GM23338 (cell line): ENCODE measurements around the gene AJUBA. TPM values are rescaled to one million over a fixed set of nuclear protein-coding genes. Genes with fewer than 3 reads are reported as not detected.
A peak's percentile ranks its signal among the peaks of the same experiment; 100 is the strongest.

Experiments
- ATAC-seq: fragments of 200-7000 bp; cut with Tn5 transposase; 3 replicates; pipeline ENCODE4 v1.9.1; 2020
- DNase-seq: peaks from one replicate; pipeline ENCODE4 v3.0.0-alpha.2; 2015; ENCODE audit warnings: low spot score
- H2AFZ ChIP-seq: fragments of 200-600 bp; sonication (generic); 2 replicates; pipeline ENCODE4 v1.8.0; 2016; ENCODE audit warnings: antibody characterized with exemption, mild to moderate bottlenecking, moderate library complexity
- H3F3A ChIP-seq: fragments of 200-600 bp; sonication (generic); replicated peaks from 2 replicates; pipeline ENCODE4 v1.8.0; 2017; ENCODE audit warnings: antibody characterized with exemption, mixed run types, low read depth
- H3K27ac ChIP-seq: fragments of 200-600 bp; sonication (generic); 2 replicates; pipeline ENCODE4 v1.6.1; 2016; ENCODE audit warnings: low read depth
- H3K27me3 ChIP-seq: fragments of 200-600 bp; sonication (generic); 2 replicates; pipeline ENCODE4 v1.8.0; 2016; ENCODE audit warnings: mild to moderate bottlenecking, mixed run types, moderate library complexity; ENCODE audit not compliant: insufficient read depth
- H3K36me3 ChIP-seq: fragments of 200-600 bp; sonication (generic); 2 replicates; pipeline ENCODE4 v1.8.0; 2016; ENCODE audit warnings: mild to moderate bottlenecking; ENCODE audit not compliant: insufficient read depth
- H3K4me1 ChIP-seq: fragments of 200-600 bp; sonication (generic); 2 replicates; pipeline ENCODE4 v1.8.0; 2016; ENCODE audit warnings: mild to moderate bottlenecking, moderate library complexity; ENCODE audit not compliant: insufficient read depth
- H3K4me2 ChIP-seq: fragments of 200-600 bp; sonication (generic); 2 replicates; pipeline ENCODE4 v1.7.1; 2017; ENCODE audit warnings: mixed run types
- H3K4me3 ChIP-seq: fragments of 200-600 bp; sonication (generic); 2 replicates; pipeline ENCODE4 v1.6.1; 2016; ENCODE audit warnings: mixed run types
- H3K79me2 ChIP-seq: fragments of 200-600 bp; sonication (generic); replicated peaks from 2 replicates; pipeline ENCODE4 v1.8.0; 2017; ENCODE audit warnings: mild to moderate bottlenecking; ENCODE audit not compliant: insufficient read depth
- H3K9me2 ChIP-seq: fragments of 200-600 bp; sonication (generic); 2 replicates; pipeline ENCODE4 v1.8.0; 2017; ENCODE audit not compliant: insufficient read depth
- H4K20me1 ChIP-seq: fragments of 200-600 bp; sonication (generic); replicated peaks from 2 replicates; pipeline ENCODE4 v1.8.0; 2017; ENCODE audit warnings: mild to moderate bottlenecking; ENCODE audit not compliant: insufficient read depth
- H3K27ac Mint-ChIP-seq: 2 replicates; pipeline ENCODE4 v1.8.0; 2020; ENCODE audit warnings: inconsistent platforms, mild to moderate bottlenecking, moderate library complexity, mixed read lengths
- H3K27me3 Mint-ChIP-seq: 3 replicates; pipeline ENCODE4 v1.8.0; 2022; ENCODE audit warnings: low read depth, mild to moderate bottlenecking, moderate library complexity, mixed read lengths, inconsistent platforms; ENCODE audit not compliant: insufficient read depth, poor library complexity
- H3K36me3 Mint-ChIP-seq: 3 replicates; pipeline ENCODE4 v1.8.0; 2021; ENCODE audit warnings: low read depth, mild to moderate bottlenecking, inconsistent platforms, moderate library complexity, mixed read lengths
- H3K4me1 Mint-ChIP-seq: 3 replicates; pipeline ENCODE4 v1.8.0; 2020; ENCODE audit warnings: mild to moderate bottlenecking, inconsistent platforms, mixed read lengths
- H3K4me3 Mint-ChIP-seq: 3 replicates; pipeline ENCODE4 v1.8.0; 2021; ENCODE audit warnings: moderate library complexity, mild to moderate bottlenecking, inconsistent platforms, mixed read lengths
- H3K9me3 Mint-ChIP-seq: 3 replicates; pipeline ENCODE4 v1.8.0; 2020; ENCODE audit warnings: moderate library complexity, mild to moderate bottlenecking, inconsistent platforms, mixed read lengths
- CREB1 ChIP-seq: fragments of 250-450 bp; sonication (Bioruptor Pico); IDR thresholded peaks from 2 replicates; pipeline ENCODE4 v1.5.0; 2020; ENCODE audit warnings: low read depth, mild to moderate bottlenecking, moderate library complexity
- CTCF ChIP-seq, 2 experiments: fragments of 200-600 bp in 1 of 2; sonication (generic) in 1 of 2; conservative IDR thresholded peaks; 2 replicates each; pipeline versions ENCODE4 v1.5.1 to v1.6.1; 2016 to 2017; ENCODE audit warnings: antibody characterized with exemption in 2 of 2, low read depth in 2 of 2, mild to moderate bottlenecking in 2 of 2, moderate library complexity in 1 of 2
- EZH2phosphoT487 ChIP-seq: fragments of 200-600 bp; sonication (generic); IDR thresholded peaks from one replicate; pipeline ENCODE4 v1.8.1; 2018; ENCODE audit warnings: antibody characterized with exemption; ENCODE audit not compliant: unreplicated experiment
- POLR2AphosphoS5 ChIP-seq: IDR thresholded peaks from 2 replicates; pipeline ENCODE4 v1.6.1; 2016; ENCODE audit warnings: antibody characterized with exemption, low read depth
- STAT1 ChIP-seq: IDR thresholded peaks from one replicate; pipeline ENCODE4 v1.6.1; 2016; ENCODE audit warnings: antibody characterized with exemption; ENCODE audit not compliant: unreplicated experiment
- long read RNA-seq: library from polyadenylated mRNA; unstranded; transcript quantifications from one replicate; pipeline ENCODE4 v2.0.0, GENCODE V29; 2020; ENCODE audit not compliant: unreplicated experiment
- polyA plus RNA-seq: library from polyadenylated mRNA; unstranded; fragments of >200 nt; fragmentation: Nextera tagmentation; extraction: Ambion mirVana; gene quantifications from 2 replicates; pipeline ENCODE4 v1.2.1, GENCODE V29; 2016
- total RNA-seq: library from RNA; depleted of rRNA; stranded (reverse); fragments of >200 nt; shearing (Covaris generic); gene quantifications from 2 replicates; pipeline ENCODE4 v1.2.3, GENCODE V29; 2014; rRNA removed
- TF ChIP-seq, protein P1 (sequence below): fragments of 250-450 bp; sonication (Bioruptor Pico); IDR thresholded peaks from 2 replicates; pipeline ENCODE4 v1.5.0; 2020; ENCODE audit warnings: mild to moderate bottlenecking, moderate library complexity

The AJUBA gene
- total RNA-seq (45.8 and 55.9 TPM in 2 replicates), polyA plus RNA-seq (11.8 and 12.5 TPM in 2 replicates)
- long read RNA-seq, full-length matches to known transcripts: 8 of 10 reads
- long read RNA-seq, partial matches to known transcripts: 0 of 10 reads
- long read RNA-seq, other reads (novel, unspliced or antisense): 2 of 10 reads

- Mint-ChIP-seq H3K4me3 (no peak within 1 kb of the TSS; the same call in 2 of the 3 replicates), H3K9me3 (peaks cover 14% of the 10 kb centered on the region; the same call in 2 of the 3 replicates), H3K27me3 (peaks cover 13% of the 10 kb centered on the region), H3K36me3 (peaks cover 36% of the 10 kb centered on the region), H3K27ac (no peak within 1 kb of the TSS), H3K4me1 (peaks cover 30% of the 10 kb centered on the region)
- Histone ChIP-seq H3K9me2 (no peaks in the 10 kb centered on the region), H3K4me2 (peak within 1 kb of the TSS; percentile 92), H4K20me1 (no peaks in the 10 kb centered on the region; the same call in none of the 2 replicates), H3K4me1 (peaks cover 31% of the 10 kb centered on the region), H3K4me3 (peak within 1 kb of the TSS; percentile 70), H2AFZ (peak within 1 kb of the TSS; percentile 8; the same call in 1 of the 2 replicates), H3K27me3 (peaks cover 19% of the 10 kb centered on the region), H3F3A (peaks cover 26% of the 10 kb centered on the region), H3K27ac (peak within 1 kb of the TSS; percentile 81; the same call in 1 of the 2 replicates), H3K79me2 (peaks cover 39% of the 10 kb centered on the region), H3K36me3 (no peaks in the 10 kb centered on the region)
- DNase-seq: peak; percentile 96
- TF ChIP-seq, protein P1, sequence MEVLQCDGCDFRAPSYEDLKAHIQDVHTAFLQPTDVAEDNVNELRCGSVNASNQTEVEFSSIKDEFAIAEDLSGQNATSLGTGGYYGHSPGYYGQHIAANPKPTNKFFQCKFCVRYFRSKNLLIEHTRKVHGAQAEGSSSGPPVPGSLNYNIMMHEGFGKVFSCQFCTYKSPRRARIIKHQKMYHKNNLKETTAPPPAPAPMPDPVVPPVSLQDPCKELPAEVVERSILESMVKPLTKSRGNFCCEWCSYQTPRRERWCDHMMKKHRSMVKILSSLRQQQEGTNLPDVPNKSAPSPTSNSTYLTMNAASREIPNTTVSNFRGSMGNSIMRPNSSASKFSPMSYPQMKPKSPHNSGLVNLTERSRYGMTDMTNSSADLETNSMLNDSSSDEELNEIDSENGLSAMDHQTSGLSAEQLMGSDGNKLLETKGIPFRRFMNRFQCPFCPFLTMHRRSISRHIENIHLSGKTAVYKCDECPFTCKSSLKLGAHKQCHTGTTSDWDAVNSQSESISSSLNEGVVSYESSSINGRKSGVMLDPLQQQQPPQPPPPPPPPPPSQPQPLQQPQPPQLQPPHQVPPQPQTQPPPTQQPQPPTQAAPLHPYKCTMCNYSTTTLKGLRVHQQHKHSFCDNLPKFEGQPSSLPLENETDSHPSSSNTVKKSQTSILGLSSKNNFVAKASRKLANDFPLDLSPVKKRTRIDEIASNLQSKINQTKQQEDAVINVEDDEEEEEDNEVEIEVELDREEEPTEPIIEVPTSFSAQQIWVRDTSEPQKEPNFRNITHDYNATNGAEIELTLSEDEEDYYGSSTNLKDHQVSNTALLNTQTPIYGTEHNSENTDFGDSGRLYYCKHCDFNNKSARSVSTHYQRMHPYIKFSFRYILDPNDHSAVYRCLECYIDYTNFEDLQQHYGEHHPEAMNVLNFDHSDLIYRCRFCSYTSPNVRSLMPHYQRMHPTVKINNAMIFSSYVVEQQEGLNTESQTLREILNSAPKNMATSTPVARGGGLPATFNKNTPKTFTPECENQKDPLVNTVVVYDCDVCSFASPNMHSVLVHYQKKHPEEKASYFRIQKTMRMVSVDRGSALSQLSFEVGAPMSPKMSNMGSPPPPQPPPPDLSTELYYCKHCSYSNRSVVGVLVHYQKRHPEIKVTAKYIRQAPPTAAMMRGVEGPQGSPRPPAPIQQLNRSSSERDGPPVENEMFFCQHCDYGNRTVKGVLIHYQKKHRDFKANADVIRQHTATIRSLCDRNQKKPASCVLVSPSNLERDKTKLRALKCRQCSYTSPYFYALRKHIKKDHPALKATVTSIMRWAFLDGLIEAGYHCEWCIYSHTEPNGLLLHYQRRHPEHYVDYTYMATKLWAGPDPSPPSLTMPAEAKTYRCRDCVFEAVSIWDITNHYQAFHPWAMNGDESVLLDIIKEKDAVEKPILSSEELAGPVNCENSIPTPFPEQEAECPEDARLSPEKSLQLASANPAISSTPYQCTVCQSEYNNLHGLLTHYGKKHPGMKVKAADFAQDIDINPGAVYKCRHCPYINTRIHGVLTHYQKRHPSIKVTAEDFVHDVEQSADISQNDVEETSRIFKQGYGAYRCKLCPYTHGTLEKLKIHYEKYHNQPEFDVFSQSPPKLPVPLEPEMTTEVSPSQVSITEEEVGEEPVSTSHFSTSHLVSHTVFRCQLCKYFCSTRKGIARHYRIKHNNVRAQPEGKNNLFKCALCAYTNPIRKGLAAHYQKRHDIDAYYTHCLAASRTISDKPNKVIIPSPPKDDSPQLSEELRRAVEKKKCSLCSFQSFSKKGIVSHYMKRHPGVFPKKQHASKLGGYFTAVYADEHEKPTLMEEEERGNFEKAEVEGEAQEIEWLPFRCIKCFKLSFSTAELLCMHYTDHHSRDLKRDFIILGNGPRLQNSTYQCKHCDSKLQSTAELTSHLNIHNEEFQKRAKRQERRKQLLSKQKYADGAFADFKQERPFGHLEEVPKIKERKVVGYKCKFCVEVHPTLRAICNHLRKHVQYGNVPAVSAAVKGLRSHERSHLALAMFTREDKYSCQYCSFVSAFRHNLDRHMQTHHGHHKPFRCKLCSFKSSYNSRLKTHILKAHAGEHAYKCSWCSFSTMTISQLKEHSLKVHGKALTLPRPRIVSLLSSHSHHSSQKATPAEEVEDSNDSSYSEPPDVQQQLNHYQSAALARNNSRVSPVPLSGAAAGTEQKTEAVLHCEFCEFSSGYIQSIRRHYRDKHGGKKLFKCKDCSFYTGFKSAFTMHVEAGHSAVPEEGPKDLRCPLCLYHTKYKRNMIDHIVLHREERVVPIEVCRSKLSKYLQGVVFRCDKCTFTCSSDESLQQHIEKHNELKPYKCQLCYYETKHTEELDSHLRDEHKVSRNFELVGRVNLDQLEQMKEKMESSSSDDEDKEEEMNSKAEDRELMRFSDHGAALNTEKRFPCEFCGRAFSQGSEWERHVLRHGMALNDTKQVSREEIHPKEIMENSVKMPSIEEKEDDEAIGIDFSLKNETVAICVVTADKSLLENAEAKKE (CRISPR knock-in tag): no peak
- peak; percentile 80 for TF ChIP-seq POLR2AphosphoS5
- peak; percentile 67 for TF ChIP-seq CREB1
- ATAC-seq: peak; percentile 17
Measured at GRCh38 chr14:22982477-22983245, at the start of gene AJUBA. AJUBA (minus strand) TSS chr14:22982551; CDS start chr14:22982266, 285 bp downstream.

DNA sequence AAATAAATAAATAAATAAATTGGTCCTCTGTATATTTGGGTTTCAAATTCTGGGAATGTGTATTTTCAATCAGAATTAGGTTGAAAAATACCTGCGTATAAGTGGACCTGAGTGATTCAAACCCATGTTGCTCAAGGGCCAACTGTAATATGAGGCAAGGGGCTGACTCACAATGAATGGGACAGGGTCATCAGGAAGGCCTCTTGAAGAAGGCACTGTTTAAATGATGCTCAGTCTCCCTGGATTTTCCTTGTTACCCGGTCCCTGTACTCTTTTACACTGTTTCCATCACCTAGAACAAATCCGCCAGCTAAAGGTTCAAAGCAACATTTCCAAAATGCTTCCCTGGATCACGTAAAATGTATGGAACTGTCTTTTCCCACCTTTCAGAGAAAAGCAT, 48.6 kb upstream of the AJUBA start:
- no peak overlapping the region for H3K4me3 Mint-ChIP-seq

More for the DNA sequence above, 48.6 kb upstream of the AJUBA start:
- Histone ChIP-seq H3K79me2 (peaks cover 57% of the 10 kb centered on the region), H3K4me2 (no peak overlapping the region), H3K9me2 (0 out of 2 replicates have a peak, but pooled peaks cover 4% of the 10 kb centered on the region), H3K27me3 (no peaks in the 10 kb centered on the region), H3K4me1 (peaks cover 11% of the 10 kb centered on the region), H4K20me1 (peaks cover 7% of the 10 kb centered on the region; the same call in 1 of the 2 replicates), H3K36me3 (peaks cover 58% of the 10 kb centered on the region), H3K4me3 (no peak overlapping the region), H2AFZ (no peak overlapping the region), H3K27ac (no peak overlapping the region), H3F3A (peaks cover 18% of the 10 kb centered on the region)
- Mint-ChIP-seq H3K4me1 (peaks cover 19% of the 10 kb centered on the region), H3K27me3 (no peaks in the 10 kb centered on the region), H3K9me3 (no peaks in the 10 kb centered on the region), H3K36me3 (peaks cover 67% of the 10 kb centered on the region), H3K27ac (no peak overlapping the region)
- TF ChIP-seq STAT1 (no peak), POLR2AphosphoS5 (no peak), EZH2phosphoT487 (no peak), CTCF (conservative IDR thresholded peaks at IDR 0.05; ENCODE audit: low read depth in 2 of 2) (no peak)
- DNase-seq (no peak), ATAC-seq (no peak)
